Middle frontal gyrus (tissue), 1 donor: ENCODE measurements around the gene GPR39.

Experiments
- DNase-seq: peaks from one replicate; pipeline ENCODE4 v3.0.0-alpha.2; 2015; ENCODE audit warnings: low spot score; ENCODE audit errors: extremely low spot score

Gene GPR39

GRCh38 chr2:132597831-132598230, 181.2 kb downstream of the GPR39 start:
- no peak for DNase-seq

GRCh38 chr2:132598536-132598935, 181.9 kb downstream of the GPR39 start:
- no peak for DNase-seq

DNA sequence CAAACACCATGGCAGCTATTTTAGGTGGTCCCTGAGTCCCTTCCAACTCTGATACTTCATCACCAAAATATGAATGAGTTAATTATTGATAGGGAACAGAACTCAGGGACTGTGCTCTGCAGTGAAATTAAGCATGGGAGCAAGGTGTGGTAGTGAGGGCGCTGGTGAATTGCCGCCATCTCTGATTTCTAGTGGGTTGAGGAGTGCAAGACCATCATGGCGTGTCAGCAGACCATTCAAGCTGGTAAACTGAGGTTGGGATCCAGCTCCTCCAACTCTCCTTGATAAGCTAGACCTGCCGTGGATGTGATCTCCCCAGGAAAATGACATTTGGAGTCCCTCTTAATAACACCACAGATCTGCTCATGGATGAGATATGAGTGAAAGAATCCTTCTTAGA, 183.0 kb downstream of the GPR39 start:
- DNase-seq, result no peak

DNA sequence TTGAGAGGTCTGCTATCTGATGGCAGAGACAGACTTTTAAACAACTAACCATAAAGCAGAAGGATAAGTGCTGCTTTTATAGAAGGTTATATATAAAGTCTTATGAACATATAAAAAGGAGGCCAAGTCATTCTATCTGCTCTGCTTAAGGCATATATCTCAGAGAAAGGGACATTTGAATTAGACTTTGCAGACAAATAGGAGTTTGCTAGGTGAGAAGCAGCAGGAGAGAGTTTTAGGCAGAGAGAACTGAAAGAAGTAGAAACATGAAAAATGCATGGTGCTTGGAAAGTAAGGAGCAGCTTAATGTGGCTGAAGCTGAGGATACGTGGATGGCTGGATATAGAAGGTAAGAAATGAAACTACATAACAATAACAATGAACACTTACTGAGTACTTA, 188.0 kb downstream of the GPR39 start:
- DNase-seq, result no peak

DNA sequence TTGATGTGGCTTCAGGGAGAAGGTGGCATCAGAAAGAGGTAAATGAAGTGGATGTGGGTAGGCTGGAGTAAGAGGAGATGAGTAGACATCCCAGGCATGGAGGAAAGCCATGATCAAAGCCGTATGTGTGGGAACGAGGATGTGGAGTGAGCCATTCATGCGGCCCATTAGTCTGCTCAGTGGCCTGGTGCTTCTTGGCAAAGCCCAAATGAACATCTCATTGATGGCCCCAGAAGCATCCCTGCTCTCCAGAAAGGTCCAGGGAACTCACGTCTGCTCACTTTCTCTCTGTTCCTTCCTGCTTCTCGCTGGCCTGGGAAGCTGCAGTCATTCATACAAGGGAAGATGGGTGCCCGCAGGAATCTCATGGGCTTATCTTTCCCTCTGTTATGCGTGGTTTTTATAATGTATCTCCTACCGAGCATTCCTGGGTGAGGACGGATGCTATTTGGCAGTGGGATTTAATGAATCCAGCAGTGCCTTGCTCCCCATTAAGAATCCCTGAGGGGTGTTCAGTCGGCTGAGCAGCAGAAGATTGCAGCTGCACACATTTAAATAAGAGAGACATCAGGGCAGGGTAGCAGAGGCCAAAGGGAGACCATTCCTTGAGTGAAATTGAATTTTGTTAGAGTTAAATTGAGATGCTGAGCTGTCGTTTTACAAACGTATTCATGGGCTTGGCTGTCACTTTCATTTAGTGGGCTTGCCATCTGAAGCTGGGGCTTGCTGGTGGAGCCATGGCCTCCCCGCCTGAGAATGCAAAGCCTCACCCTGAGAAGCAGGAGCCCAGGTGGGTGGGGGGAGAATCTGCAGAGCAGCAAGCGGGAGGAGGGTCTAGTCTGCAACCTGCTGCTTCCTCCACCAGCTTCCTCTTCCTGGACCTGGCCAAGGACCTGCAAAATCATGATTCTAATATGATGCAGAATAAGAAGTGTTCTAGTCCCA, 188.9 kb downstream of the GPR39 start:
- DNase-seq, result no peak

GRCh38 chr2:132606649-132607048, 190.0 kb downstream of the GPR39 start:
- DNase-seq, result no peak

GRCh38 chr2:132607426-132608090, 191.0 kb downstream of the GPR39 start:
- DNase-seq, result no peak

DNA sequence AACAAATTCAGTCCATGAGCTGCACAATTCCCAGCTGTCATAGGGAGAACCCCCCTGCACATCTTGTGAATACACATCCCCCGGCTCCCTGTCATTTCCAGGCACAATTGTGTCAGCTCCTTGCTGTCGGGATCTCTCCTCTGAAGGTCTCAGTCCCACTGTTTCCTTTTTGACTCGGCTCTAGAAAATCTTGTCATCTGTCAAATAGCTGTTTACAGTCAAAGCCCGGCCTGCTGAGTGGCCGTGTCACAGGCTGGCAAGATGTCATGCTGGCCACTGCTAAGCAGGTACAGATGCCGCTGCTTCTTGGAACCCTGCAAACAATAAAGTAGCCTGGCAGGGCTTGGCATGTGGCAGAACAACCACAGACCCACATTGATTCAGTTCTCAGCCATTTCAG, 191.7 kb downstream of the GPR39 start:
- no peak for DNase-seq

GRCh38 chr2:132609101-132609890, 192.7 kb downstream of the GPR39 start:
- DNase-seq, result no peak

DNA sequence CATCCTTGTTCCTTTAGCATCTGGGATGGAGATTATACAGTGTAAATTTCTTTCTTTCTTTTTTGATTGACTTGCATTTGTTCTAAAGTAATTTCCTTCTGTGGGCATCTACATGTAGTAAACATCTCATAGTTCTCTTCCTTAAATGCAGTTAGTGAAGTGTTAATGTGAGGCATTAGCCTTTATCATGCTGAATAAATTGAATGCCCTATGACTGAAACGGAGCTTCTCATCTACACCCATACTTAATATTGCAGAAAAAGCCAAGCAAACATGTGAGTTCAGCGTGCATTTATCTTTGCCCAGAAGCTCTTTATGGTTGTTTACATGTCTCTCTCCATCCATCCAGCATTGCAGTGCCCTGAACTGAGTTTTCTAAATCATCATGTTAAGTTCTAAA, 195.1 kb downstream of the GPR39 start:
- DNase-seq, result no peak

DNA sequence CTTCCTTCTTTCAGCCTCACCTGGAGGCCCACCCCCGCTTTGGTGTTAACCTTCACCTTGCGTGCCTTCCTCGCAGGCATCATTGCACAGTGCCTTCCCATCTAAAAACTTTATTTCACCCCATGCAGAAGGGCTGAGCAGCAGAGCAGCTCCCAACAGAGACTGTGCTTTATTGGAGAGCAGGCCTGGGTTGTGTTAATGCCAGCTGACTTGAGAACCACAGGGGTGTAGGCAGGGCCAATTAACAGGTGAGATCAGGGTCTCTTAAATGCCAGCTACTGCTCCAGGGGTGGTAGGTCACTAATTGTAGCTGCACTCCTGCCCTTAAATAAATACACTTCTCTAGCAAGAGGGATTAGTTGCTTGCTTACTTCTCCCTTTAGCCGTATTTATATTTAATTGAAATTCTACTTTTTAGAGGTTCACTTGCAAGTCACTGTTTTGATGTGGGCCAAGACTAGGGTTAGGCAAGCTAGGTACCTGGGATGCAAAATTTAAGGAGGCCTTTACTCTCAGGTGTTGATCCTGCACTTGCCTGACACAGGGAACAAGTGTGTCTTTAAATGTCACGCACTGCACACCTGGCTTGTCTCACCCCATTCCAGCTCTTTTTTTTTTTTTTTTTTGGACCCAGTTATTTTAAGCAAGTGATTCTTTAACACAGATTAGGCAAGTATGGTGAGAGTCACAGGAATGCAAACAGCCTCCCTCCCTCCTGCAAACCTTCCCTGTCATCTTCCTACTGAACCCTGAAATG, 198.9 kb downstream of the GPR39 start:
- DNase-seq, result no peak

DNA sequence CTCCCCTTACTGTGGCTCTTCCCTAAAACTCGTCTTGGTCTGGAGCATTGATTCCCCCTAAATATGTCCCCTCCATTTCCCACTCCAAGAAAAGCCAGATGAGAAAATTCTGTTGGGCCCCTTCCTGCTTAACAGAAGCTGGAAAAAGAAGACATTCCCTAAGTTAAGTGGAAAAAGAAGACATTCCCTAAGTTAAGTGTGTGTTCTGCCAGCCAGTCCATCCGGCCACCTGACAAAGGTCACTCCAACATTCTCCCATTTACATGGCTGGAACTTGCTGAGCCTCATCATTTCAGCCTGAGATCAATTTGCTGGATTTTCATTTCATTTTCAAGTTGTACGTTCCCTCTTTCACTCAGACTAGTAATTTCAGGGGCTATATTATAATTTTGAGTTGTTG, 201.4 kb downstream of the GPR39 start:
- DNase-seq, result no peak

DNA sequence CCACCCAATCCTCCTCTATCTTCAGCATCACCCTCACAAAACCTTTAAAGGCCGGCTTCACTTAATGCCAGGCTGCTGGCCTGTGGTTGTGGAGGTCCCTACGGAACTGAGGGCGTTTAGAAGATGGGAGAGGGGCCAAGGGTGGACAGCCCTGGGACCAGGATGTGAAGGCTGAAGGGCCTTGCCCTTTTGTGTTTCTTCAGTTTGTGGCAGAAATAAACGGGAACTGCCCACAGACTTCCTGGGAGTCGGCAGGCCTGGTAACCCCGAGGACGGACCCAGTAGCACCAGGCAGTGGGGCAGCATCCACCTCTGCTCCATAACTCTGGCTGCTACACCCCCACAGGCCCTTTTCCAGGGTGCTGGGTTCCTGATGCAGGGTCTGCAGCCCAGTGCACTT, 202.1 kb downstream of the GPR39 start:
- no peak for DNase-seq

DNA sequence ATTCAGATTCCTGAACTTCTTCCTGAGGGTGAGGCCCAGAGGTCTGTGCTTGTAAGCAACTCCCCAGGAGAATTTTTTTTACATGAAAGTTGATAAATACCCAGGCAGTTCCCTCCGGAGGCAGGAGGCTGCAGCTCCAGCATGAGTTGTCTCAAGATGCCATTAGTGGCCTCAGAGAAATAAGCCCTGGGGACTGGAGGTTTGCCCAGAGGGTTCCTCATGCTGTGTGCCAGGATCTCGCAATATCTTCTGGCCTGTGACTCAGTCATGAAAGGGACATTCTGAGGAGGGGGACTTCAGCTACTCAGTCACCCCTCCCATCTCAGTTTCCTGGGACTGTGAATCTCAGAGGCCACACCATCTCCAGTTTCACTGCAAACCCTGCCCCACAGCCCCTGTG, 203.5 kb downstream of the GPR39 start:
- no peak for DNase-seq

- DNase-seq, result no peak
These were observed 204.7 kb downstream of the GPR39 start for GRCh38 chr2:132621131-132621875.

DNA sequence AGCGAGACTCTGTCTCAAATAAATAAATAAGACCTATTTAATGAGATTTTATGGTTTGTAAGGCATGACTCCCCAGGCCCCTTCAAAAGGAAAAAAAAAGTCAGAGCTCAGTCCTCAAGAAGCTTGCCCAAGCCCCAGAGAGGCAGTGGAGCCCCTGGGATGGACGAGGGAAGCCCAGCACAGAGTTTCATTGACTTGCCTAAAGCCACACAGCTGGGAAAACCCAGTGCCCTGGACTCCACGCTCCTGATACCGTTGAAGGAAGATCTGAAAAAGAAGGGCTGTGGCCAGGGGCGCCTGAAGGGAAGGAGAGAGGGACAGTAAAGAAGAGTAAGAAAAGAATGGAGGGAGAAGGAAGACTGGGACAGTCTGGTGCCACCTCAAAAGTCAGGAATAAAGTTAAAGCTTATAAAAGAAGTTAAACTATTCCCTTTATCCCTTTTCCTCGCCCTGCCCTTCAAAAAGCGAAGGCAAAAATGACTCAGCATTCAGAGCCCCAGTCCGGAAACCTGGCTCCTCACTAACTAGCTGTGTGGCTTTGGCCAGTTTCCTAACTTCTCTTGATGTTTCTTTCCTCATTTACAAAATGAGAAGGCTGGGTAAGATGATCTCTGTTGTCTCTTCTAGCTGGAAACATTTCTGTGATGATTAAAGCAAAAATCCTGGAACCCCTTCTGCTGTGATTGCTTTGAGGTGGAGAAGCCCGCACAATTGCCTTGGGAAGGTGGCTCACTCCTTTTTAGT, 206.7 kb downstream of the GPR39 start:
- no peak for DNase-seq

GRCh38 chr2:132627536-132627935, 210.9 kb downstream of the GPR39 start:
- DNase-seq, result no peak

GRCh38 chr2:132632000-132632649, 215.5 kb downstream of the GPR39 start:
- DNase-seq, result no peak

GRCh38 chr2:132633635-132634034, 217.0 kb downstream of the GPR39 start:
- no peak for DNase-seq
